DMS153 treated with DMSO at 0.1 percent for 48 hours (cell line): Measurements from ENCODE around the gene CEMIP.
A peak's percentile ranks its signal among the peaks of the same experiment; 100 is the strongest.
"Not testable (repeated sequence)": the region's sequence is repeated elsewhere in the genome, so short reads cannot be mapped to it uniquely, and the experiment has no call there.

Experiments used
- DNase-seq: peaks from one replicate; lab custom pipeline; 2025; ENCODE audit not compliant: unreplicated experiment; lab: John Stamatoyannopoulos, UW

Gene CEMIP

GRCh38 chr15:80946576-80946975 is 167.4 kb downstream of the CEMIP start:
- no peak for DNase-seq

GRCh38 chr15:80948651-80949292 is 169.6 kb downstream of the CEMIP start:
- DNase-seq, result no peak

GRCh38 chr15:80949756-80950155 is 170.6 kb downstream of the CEMIP start:
- DNase-seq, result no peak

- no peak for DNase-seq
These were observed 171.3 kb downstream of the CEMIP start for GRCh38 chr15:80950291-80951078.

- DNase-seq, result no peak
These were observed 172.8 kb downstream of the CEMIP start for GRCh38 chr15:80951941-80952340.

GRCh38 chr15:80953001-80953952 is 174.1 kb downstream of the CEMIP start:
- no peak for DNase-seq

GRCh38 chr15:80953953-80954778 is 175.0 kb downstream of the CEMIP start:
- DNase-seq, result no peak

- not testable (repeated sequence) for DNase-seq
These were observed 176.6 kb downstream of the CEMIP start for GRCh38 chr15:80955571-80956452.

- no peak for DNase-seq
These were observed 178.4 kb downstream of the CEMIP start for GRCh38 chr15:80957556-80957955.

- no peak for DNase-seq
These were observed 178.8 kb downstream of the CEMIP start for GRCh38 chr15:80957976-80958375.

- DNase-seq, result no peak
These were observed 179.8 kb downstream of the CEMIP start for GRCh38 chr15:80958818-80959495.

- not testable (repeated sequence) for DNase-seq
These were observed 186.3 kb downstream of the CEMIP start for GRCh38 chr15:80965454-80965853.

- DNase-seq, result no peak
These were observed 187.4 kb downstream of the CEMIP start for GRCh38 chr15:80966431-80967197.

GRCh38 chr15:80967451-80967850 is 188.3 kb downstream of the CEMIP start:
- no peak for DNase-seq

- no peak for DNase-seq
These were observed 188.9 kb downstream of the CEMIP start for GRCh38 chr15:80967991-80968510.

- no peak for DNase-seq
These were observed 190.1 kb downstream of the CEMIP start for GRCh38 chr15:80969316-80969715.

GRCh38 chr15:80970018-80970657 is 191.0 kb downstream of the CEMIP start:
- DNase-seq, result peak; percentile 3

GRCh38 chr15:80970658-80971057 is 191.5 kb downstream of the CEMIP start:
- no peak for DNase-seq
